Ishikawa (cell line): ENCODE data around the gene TRIM38.

ENCODE experiments used
- CEBPB ChIP-seq: IDR thresholded peaks from 2 replicates; pipeline ENCODE4 v1.6.1; 2012
- EGR1 ChIP-seq: IDR thresholded peaks from 2 replicates; pipeline ENCODE4 v1.6.1; 2012
- EP300 ChIP-seq: IDR thresholded peaks from 2 replicates; pipeline ENCODE4 v1.6.1; 2012; ENCODE audit warnings: borderline replicate concordance
- FOXM1 ChIP-seq: IDR thresholded peaks from 2 replicates; pipeline ENCODE4 v1.6.1; 2012; ENCODE audit warnings: low read depth, borderline replicate concordance
- NFIC ChIP-seq: IDR thresholded peaks from 2 replicates; pipeline ENCODE4 v1.6.1; 2012
- RAD21 ChIP-seq: IDR thresholded peaks from 2 replicates; pipeline ENCODE4 v1.6.1; 2012; ENCODE audit warnings: low read depth
- TAF1 ChIP-seq: IDR thresholded peaks from 2 replicates; pipeline ENCODE4 v1.6.1; 2012; ENCODE audit warnings: low read depth, mild to moderate bottlenecking
- YY1 ChIP-seq: IDR thresholded peaks from 2 replicates; pipeline ENCODE4 v1.6.1; 2012; ENCODE audit warnings: low read depth
- TF ChIP-seq, protein P1 (sequence below): IDR thresholded peaks from 2 replicates; pipeline ENCODE4 v1.6.1; 2012; ENCODE audit warnings: low read depth, mild to moderate bottlenecking
- TF ChIP-seq, protein P2 (sequence below): IDR thresholded peaks from 2 replicates; pipeline ENCODE4 v1.6.1; 2012
- TF ChIP-seq, protein P3 (sequence below): IDR thresholded peaks from 2 replicates; pipeline ENCODE4 v1.6.1; 2012

DNA sequence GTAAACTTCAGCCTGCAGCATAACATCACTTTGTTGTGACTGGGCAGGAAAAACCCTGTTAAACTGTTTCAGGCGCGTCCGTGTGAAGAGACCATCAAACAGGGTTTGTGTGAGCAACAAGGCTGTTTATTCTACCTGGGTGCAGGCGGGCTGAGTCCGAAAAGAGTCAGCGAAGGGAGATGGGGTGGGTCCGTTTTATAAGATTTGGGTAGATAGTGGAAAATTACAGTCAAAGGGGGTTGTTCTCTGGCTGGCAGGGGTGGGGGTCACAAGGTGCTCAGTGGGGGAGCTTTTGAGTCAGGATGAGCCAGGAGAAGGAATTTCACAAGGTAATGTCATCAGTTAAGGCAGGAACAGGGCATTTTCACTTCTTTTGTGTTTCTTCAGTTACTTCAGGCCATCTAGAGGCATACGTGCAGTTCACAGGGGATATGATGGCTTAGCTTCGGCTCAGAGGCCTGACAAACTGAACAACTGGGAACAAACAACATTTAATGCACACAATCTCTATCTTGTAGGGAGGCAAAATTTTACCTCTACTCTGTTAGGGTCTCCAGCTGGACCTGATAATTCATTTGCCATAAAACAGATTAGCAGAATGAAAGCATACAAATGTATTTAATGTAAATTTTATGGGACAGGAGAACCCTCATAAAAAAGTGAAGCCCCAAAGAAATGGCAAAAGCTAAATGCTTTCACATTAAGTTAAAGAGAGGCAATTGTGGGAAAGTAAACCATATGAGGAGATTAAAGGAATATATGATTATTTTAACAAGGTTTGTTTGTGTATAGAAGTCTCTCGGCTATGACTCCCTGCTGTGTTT lies 66.4 kb downstream of the TRIM38 start:
- TF ChIP-seq, protein P1, sequence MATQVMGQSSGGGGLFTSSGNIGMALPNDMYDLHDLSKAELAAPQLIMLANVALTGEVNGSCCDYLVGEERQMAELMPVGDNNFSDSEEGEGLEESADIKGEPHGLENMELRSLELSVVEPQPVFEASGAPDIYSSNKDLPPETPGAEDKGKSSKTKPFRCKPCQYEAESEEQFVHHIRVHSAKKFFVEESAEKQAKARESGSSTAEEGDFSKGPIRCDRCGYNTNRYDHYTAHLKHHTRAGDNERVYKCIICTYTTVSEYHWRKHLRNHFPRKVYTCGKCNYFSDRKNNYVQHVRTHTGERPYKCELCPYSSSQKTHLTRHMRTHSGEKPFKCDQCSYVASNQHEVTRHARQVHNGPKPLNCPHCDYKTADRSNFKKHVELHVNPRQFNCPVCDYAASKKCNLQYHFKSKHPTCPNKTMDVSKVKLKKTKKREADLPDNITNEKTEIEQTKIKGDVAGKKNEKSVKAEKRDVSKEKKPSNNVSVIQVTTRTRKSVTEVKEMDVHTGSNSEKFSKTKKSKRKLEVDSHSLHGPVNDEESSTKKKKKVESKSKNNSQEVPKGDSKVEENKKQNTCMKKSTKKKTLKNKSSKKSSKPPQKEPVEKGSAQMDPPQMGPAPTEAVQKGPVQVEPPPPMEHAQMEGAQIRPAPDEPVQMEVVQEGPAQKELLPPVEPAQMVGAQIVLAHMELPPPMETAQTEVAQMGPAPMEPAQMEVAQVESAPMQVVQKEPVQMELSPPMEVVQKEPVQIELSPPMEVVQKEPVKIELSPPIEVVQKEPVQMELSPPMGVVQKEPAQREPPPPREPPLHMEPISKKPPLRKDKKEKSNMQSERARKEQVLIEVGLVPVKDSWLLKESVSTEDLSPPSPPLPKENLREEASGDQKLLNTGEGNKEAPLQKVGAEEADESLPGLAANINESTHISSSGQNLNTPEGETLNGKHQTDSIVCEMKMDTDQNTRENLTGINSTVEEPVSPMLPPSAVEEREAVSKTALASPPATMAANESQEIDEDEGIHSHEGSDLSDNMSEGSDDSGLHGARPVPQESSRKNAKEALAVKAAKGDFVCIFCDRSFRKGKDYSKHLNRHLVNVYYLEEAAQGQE, result no peak
- no peak for TF ChIP-seq FOXM1
- no peak for TF ChIP-seq CEBPB
- no peak for TF ChIP-seq EP300
- no peak for TF ChIP-seq RAD21
- TF ChIP-seq TAF1, result no peak
- TF ChIP-seq, protein P2, sequence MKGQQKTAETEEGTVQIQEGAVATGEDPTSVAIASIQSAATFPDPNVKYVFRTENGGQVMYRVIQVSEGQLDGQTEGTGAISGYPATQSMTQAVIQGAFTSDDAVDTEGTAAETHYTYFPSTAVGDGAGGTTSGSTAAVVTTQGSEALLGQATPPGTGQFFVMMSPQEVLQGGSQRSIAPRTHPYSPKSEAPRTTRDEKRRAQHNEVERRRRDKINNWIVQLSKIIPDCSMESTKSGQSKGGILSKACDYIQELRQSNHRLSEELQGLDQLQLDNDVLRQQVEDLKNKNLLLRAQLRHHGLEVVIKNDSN, result no peak
- no peak for TF ChIP-seq EGR1
- TF ChIP-seq, protein P3, sequence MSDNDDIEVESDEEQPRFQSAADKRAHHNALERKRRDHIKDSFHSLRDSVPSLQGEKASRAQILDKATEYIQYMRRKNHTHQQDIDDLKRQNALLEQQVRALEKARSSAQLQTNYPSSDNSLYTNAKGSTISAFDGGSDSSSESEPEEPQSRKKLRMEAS, result no peak
- TF ChIP-seq YY1, result no peak
- TF ChIP-seq NFIC, result no peak
